ENCODE measurements around the gene SPRY4.
"Not testable (repeated sequence)": the region's sequence is repeated elsewhere in the genome, so short reads cannot be mapped to it uniquely, and the experiment has no call there.

The SPRY4 gene

DNA sequence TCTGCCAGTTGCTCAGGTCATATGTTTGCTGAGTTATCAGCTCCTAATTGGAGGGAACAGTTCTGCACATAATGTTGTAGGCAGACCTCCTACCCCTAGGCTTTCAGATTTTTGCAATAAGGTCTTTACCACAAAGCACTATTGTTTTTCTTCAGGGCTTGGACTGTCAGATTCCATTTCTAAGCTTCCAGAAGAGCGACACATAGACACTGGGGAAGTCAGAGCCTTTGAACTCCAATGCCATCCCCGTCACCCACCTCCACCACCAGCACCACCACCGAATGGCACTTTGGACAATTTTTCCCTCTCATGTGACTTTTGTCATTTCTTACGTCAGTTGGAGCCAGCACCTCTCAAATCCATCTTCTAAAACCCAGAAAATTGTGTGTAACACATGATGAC lies 28.3 kb upstream of the SPRY4 start:
- H3K4me1 ChIP-seq (ENCODE audit: control insufficient read depth, low read length) = peaks cover 17% of the 10 kb centered on the region
- H3K79me2 ChIP-seq (ENCODE audit: control insufficient read depth, low read length) = no peaks in the 10 kb centered on the region
- no peak overlapping the region for H3K4me2 ChIP-seq (ENCODE audit: low read length)
- peaks cover 5% of the 10 kb centered on the region; the same call in 1 of the 2 replicates for H3K9me3 ChIP-seq (ENCODE audit: control insufficient read depth, insufficient read depth, low read length)
- no peak for TF ChIP-seq EZH2phosphoT487 (IDR thresholded peaks at IDR 0.05; ENCODE audit: borderline replicate concordance, low read length)
- TF ChIP-seq, protein P1, sequence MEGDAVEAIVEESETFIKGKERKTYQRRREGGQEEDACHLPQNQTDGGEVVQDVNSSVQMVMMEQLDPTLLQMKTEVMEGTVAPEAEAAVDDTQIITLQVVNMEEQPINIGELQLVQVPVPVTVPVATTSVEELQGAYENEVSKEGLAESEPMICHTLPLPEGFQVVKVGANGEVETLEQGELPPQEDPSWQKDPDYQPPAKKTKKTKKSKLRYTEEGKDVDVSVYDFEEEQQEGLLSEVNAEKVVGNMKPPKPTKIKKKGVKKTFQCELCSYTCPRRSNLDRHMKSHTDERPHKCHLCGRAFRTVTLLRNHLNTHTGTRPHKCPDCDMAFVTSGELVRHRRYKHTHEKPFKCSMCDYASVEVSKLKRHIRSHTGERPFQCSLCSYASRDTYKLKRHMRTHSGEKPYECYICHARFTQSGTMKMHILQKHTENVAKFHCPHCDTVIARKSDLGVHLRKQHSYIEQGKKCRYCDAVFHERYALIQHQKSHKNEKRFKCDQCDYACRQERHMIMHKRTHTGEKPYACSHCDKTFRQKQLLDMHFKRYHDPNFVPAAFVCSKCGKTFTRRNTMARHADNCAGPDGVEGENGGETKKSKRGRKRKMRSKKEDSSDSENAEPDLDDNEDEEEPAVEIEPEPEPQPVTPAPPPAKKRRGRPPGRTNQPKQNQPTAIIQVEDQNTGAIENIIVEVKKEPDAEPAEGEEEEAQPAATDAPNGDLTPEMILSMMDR (IDR thresholded peaks at IDR 0.05; ENCODE audit: low read depth, low read length, poor library complexity, severe bottlenecking) = no peak
- H3K9me2 ChIP-seq (replicated peaks; ENCODE audit: control insufficient read depth, low read length) = no peaks in the 10 kb centered on the region
- peaks cover 7% of the 10 kb centered on the region; the same call in 1 of the 2 replicates for H3F3A ChIP-seq (ENCODE audit: control insufficient read depth, insufficient read depth)
- H3K27ac ChIP-seq (ENCODE audit: low read depth, low read length) = no peak overlapping the region
- peaks cover 31% of the 10 kb centered on the region for H3K27me3 ChIP-seq (ENCODE audit: control insufficient read depth, low read length)
- H3K36me3 ChIP-seq (ENCODE audit: control insufficient read depth, low read length) = no peaks in the 10 kb centered on the region
- H4K20me1 ChIP-seq (ENCODE audit: control insufficient read depth, insufficient read depth, low read depth, low read length) = peaks cover 3% of the 10 kb centered on the region; the same call in 1 of the 2 replicates
- H3K4me3 ChIP-seq (ENCODE audit: low read length) = no peak overlapping the region

DNA sequence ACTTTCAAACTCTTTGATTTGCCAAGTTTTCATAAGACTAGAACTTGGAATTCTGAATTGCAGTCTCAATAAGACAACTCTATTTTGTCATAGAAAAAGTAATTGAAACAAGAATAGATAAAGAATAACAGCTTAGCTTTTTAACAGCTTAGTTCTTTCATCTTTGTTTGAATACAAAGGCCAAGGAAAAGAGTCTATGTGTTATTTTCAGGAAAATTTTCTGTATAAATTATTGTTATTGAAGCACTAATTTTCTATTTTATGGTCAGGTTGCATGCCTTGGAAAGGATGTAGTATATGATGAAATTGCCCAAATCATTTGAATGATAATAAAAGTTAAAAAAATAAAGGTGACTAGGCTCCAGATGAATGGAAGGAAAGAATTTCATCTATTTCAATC lies 25.2 kb upstream of the SPRY4 start:
- Histone ChIP-seq H3K9me3 (ENCODE audit: control insufficient read depth, insufficient read depth, low read length) (peaks cover 5% of the 10 kb centered on the region; the same call in 1 of the 2 replicates), H3K4me2 (ENCODE audit: low read length) (no peak overlapping the region), H3K4me1 (ENCODE audit: control insufficient read depth, low read length) (no peaks in the 10 kb centered on the region), H3K27ac (ENCODE audit: low read depth, low read length) (no peak overlapping the region), H3K79me2 (ENCODE audit: control insufficient read depth, low read length) (no peaks in the 10 kb centered on the region), H3K36me3 (ENCODE audit: control insufficient read depth, low read length) (no peaks in the 10 kb centered on the region), H3F3A (ENCODE audit: control insufficient read depth, insufficient read depth) (peaks cover 7% of the 10 kb centered on the region; the same call in 1 of the 2 replicates), H3K27me3 (ENCODE audit: control insufficient read depth, low read length) (peaks cover 9% of the 10 kb centered on the region), H4K20me1 (ENCODE audit: control insufficient read depth, insufficient read depth, low read depth, low read length) (peaks cover 3% of the 10 kb centered on the region; the same call in 1 of the 2 replicates), H3K4me3 (ENCODE audit: low read length) (no peak overlapping the region), H3K9me2 (replicated peaks; ENCODE audit: control insufficient read depth, low read length) (no peaks in the 10 kb centered on the region)
- TF ChIP-seq, protein P1 (IDR thresholded peaks at IDR 0.05; ENCODE audit: low read depth, low read length, poor library complexity, severe bottlenecking) = no peak
- TF ChIP-seq EZH2phosphoT487 (IDR thresholded peaks at IDR 0.05; ENCODE audit: borderline replicate concordance, low read length) = no peak

DNA sequence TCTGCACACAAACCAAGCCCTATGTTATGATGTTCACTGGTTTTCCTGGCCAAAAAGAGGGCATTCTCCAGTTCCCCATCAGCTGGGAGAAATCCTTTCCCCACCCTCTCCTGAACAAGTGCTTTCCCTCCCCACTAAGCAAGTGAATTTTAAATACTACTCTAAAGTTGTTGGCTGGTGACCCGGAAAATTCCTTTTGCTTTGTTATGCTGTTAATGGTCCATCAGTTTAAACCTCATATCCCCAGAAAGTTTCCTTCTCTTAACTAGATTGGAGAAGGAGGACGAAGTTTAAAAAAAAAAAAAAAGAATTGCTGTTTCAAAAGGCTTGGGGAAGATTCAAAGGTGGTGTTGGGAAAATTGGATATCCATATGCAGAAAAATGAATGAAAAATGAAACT lies 21.9 kb upstream of the SPRY4 start:
- H3K4me3 ChIP-seq (ENCODE audit: low read length) = no peak overlapping the region
- H3K27ac ChIP-seq (ENCODE audit: low read depth, low read length) = no peak overlapping the region
- no peaks in the 10 kb centered on the region for H4K20me1 ChIP-seq (ENCODE audit: control insufficient read depth, insufficient read depth, low read depth, low read length)
- peaks cover 10% of the 10 kb centered on the region for H3K9me3 ChIP-seq (ENCODE audit: control insufficient read depth, insufficient read depth, low read length)
- H3K4me1 ChIP-seq (ENCODE audit: control insufficient read depth, low read length) = no peaks in the 10 kb centered on the region
- TF ChIP-seq EZH2phosphoT487 (IDR thresholded peaks at IDR 0.05; ENCODE audit: borderline replicate concordance, low read length) = no peak
- TF ChIP-seq, protein P1 (IDR thresholded peaks at IDR 0.05; ENCODE audit: low read depth, low read length, poor library complexity, severe bottlenecking) = no peak
- no peaks in the 10 kb centered on the region for H3K9me2 ChIP-seq (replicated peaks; ENCODE audit: control insufficient read depth, low read length)
- H3K36me3 ChIP-seq (ENCODE audit: control insufficient read depth, low read length) = no peaks in the 10 kb centered on the region
- H3K4me2 ChIP-seq (ENCODE audit: low read length) = no peak overlapping the region
- no peaks in the 10 kb centered on the region for H3K79me2 ChIP-seq (ENCODE audit: control insufficient read depth, low read length)
- peaks cover 3% of the 10 kb centered on the region; the same call in 1 of the 2 replicates for H3F3A ChIP-seq (ENCODE audit: control insufficient read depth, insufficient read depth)
- no peaks in the 10 kb centered on the region; the same call in 1 of the 2 replicates for H3K27me3 ChIP-seq (ENCODE audit: control insufficient read depth, low read length)

DNA sequence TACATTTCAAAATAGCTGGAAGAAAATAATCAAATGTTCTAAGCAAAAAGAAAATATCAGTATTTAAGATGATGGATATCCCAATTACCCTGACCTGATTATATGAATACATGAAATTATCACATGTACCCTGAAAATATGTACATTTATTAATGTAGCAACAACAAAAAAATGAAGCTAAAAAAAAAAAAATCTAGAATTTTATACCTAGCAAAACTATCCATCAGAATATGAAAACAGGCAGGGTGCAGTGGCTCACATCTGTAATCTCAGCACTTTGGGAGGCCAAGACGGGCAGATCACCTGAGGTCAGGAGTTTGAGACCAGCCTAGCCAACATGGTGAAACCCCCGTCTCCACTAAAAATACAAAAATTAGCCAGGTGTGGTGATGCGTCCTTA lies 20.1 kb upstream of the SPRY4 start:
- H3K9me3 ChIP-seq (ENCODE audit: control insufficient read depth, insufficient read depth, low read length); H3K36me3 ChIP-seq (ENCODE audit: control insufficient read depth, low read length); H3F3A ChIP-seq (ENCODE audit: control insufficient read depth, insufficient read depth); H3K4me2 ChIP-seq (ENCODE audit: low read length); H4K20me1 ChIP-seq (ENCODE audit: control insufficient read depth, insufficient read depth, low read depth, low read length); H3K79me2 ChIP-seq (ENCODE audit: control insufficient read depth, low read length); H3K27ac ChIP-seq (ENCODE audit: low read depth, low read length); H3K4me1 ChIP-seq (ENCODE audit: control insufficient read depth, low read length); H3K9me2 ChIP-seq (replicated peaks; ENCODE audit: control insufficient read depth, low read length); H3K4me3 ChIP-seq (ENCODE audit: low read length); H3K27me3 ChIP-seq (ENCODE audit: control insufficient read depth, low read length): not testable (repeated sequence)
